ENCODE measurements around the gene PCDH9. TPM values are rescaled to one million over a fixed set of nuclear protein-coding genes. Genes with fewer than 3 reads are reported as not detected.

PCDH9 gene
- total RNA-seq, 2 donors from 2014 or later, result 0.44 to 1.0 TPM

GRCh38 chr13:66532845-66533244 lies 697.3 kb downstream of the PCDH9 start:
- Histone ChIP-seq H3K36me3 (no peaks in the 10 kb centered on the region), H3K27me3 (no peaks in the 10 kb centered on the region), H3K9ac (ENCODE audit: low read depth in 2 of 2, low read length in 2 of 2) (no peak overlapping the region), H3K27ac (no peak overlapping the region), H3K4me3 (no peak overlapping the region), H3K9me3 (no peaks in the 10 kb centered on the region), H3K4me1 (no peaks in the 10 kb centered on the region)
- TF ChIP-seq CTCF (IDR thresholded peaks at IDR 0.05), result no peak
- DNase-seq, result no peak
- intact Hi-C loops (cut with DNase I), result no loop called here

GRCh38 chr13:66532146-66532545 lies 698.0 kb downstream of the PCDH9 start:
- TF ChIP-seq CTCF (IDR thresholded peaks at IDR 0.05), result no peak
- Histone ChIP-seq H3K9ac (ENCODE audit: low read depth in 2 of 2, low read length in 2 of 2) (no peak overlapping the region), H3K27me3 (no peaks in the 10 kb centered on the region), H3K9me3 (no peaks in the 10 kb centered on the region), H3K4me1 (no peaks in the 10 kb centered on the region), H3K36me3 (no peaks in the 10 kb centered on the region), H3K27ac (no peak overlapping the region), H3K4me3 (no peak overlapping the region)
- intact Hi-C loops (cut with DNase I), result no loop called here
- no peak for DNase-seq

GRCh38 chr13:66530686-66531085 lies 699.5 kb downstream of the PCDH9 start:
- TF ChIP-seq CTCF (IDR thresholded peaks at IDR 0.05), result no peak
- no peak overlapping the region for H3K27ac ChIP-seq
- intact Hi-C loops (cut with DNase I), result no loop called here
- no peaks in the 10 kb centered on the region for H3K4me1 ChIP-seq
- H3K27me3 ChIP-seq, result no peaks in the 10 kb centered on the region
- H3K36me3 ChIP-seq, result no peaks in the 10 kb centered on the region
- H3K9me3 ChIP-seq, result no peaks in the 10 kb centered on the region
- H3K4me3 ChIP-seq, result no peak overlapping the region
- DNase-seq, result no peak
- no peak overlapping the region for H3K9ac ChIP-seq (ENCODE audit: low read depth in 2 of 2, low read length in 2 of 2)

- Histone ChIP-seq H3K9me3 (no peaks in the 10 kb centered on the region), H3K27me3 (no peaks in the 10 kb centered on the region), H3K4me3 (no peak overlapping the region), H3K36me3 (no peaks in the 10 kb centered on the region), H3K9ac (ENCODE audit: low read depth in 2 of 2, low read length in 2 of 2) (no peak overlapping the region), H3K4me1 (no peaks in the 10 kb centered on the region), H3K27ac (no peak overlapping the region)
- no peak for TF ChIP-seq CTCF (IDR thresholded peaks at IDR 0.05)
- DNase-seq, result no peak
- intact Hi-C loops (cut with DNase I), result no loop called here
Measured at GRCh38 chr13:66530158-66530557, 700.0 kb downstream of the PCDH9 start.

- no peak for DNase-seq
- no peak overlapping the region for H3K4me3 ChIP-seq
- no peaks in the 10 kb centered on the region for H3K9me3 ChIP-seq
- H3K27ac ChIP-seq, result no peak overlapping the region
- no peaks in the 10 kb centered on the region for H3K4me1 ChIP-seq
- H3K36me3 ChIP-seq, result no peaks in the 10 kb centered on the region
- intact Hi-C loops (cut with DNase I), result no loop called here
- no peaks in the 10 kb centered on the region for H3K27me3 ChIP-seq
- TF ChIP-seq CTCF (IDR thresholded peaks at IDR 0.05), result no peak
- no peak overlapping the region for H3K9ac ChIP-seq (ENCODE audit: low read depth in 2 of 2, low read length in 2 of 2)
Measured at GRCh38 chr13:66528944-66529576, 701.1 kb downstream of the PCDH9 start.
